H1 (cell line): ENCODE results near the gene NOTCH4. TPM values are rescaled to one million over a fixed set of nuclear protein-coding genes. Genes with fewer than 3 reads are reported as not detected.
A peak's percentile ranks its signal among the peaks of the same experiment; 100 is the strongest.

ENCODE experiments used
- CTCF ChIA-PET: fragments of 300-600 bp; sonication (Branson Sonifier 250); formaldehyde crosslinking; loops from one replicate; lab custom pipeline; 2021; ENCODE audit not compliant: partially characterized antibody; lab: Charles Lee
- POLR2A ChIA-PET: fragments of 300-600 bp; sonication (Branson Sonifier 250); formaldehyde crosslinking; loops from one replicate; lab custom pipeline; 2021; ENCODE audit warnings: inconsistent platforms; ENCODE audit not compliant: partially characterized antibody; lab: Charles Lee
- DNase-seq, 2 experiments: peaks; one replicate each; pipeline versions ENCODE4 v3.0.0 to v3.0.0-alpha.2; 2010 to 2022; ENCODE audit warnings: low spot score in 2 of 2, low read depth in 1 of 2, mixed read lengths in 1 of 2
- FAIRE-seq: peaks from 2 replicates; lab custom pipeline; 2011; peaks lifted over from hg19 to GRCh38; lab: Jason Lieb, UNC
- H2AFZ ChIP-seq: 2 replicates; pipeline ENCODE4 v1.8.1; 2012; ENCODE audit warnings: low read length, inconsistent platforms
- H2AK5ac ChIP-seq: 2 replicates; pipeline ENCODE4 v1.6.1; 2013; ENCODE audit warnings: low read depth, low read length
- H2BK120ac ChIP-seq: replicated peaks from 2 replicates; pipeline ENCODE3; 2013; ENCODE audit warnings: low read depth, low read length, inconsistent platforms
- H2BK12ac ChIP-seq: 2 replicates; pipeline ENCODE4 v1.6.1; 2013; ENCODE audit warnings: low read depth, low read length
- H2BK15ac ChIP-seq: 2 replicates; pipeline ENCODE4 v1.6.1; 2013; ENCODE audit warnings: low read length
- H2BK20ac ChIP-seq: 2 replicates; pipeline ENCODE4 v1.6.1; 2013; ENCODE audit warnings: low read length
- H2BK5ac ChIP-seq: 2 replicates; pipeline ENCODE4 v1.6.1; 2013; ENCODE audit warnings: low read depth, low read length
- H3K14ac ChIP-seq: 2 replicates; pipeline ENCODE4 v1.6.1; 2013; ENCODE audit warnings: inconsistent platforms; ENCODE audit not compliant: insufficient read length
- H3K18ac ChIP-seq: 2 replicates; pipeline ENCODE4 v1.6.1; 2013; ENCODE audit warnings: low read length; ENCODE audit errors: extremely low read depth
- H3K23ac ChIP-seq: 2 replicates; pipeline ENCODE4 v1.6.1; 2013; ENCODE audit warnings: inconsistent platforms; ENCODE audit not compliant: insufficient read length
- H3K23me2 ChIP-seq: 2 replicates; pipeline ENCODE4 v1.6.1; 2013; ENCODE audit warnings: low read depth, low read length
- H3K27ac ChIP-seq: 2 replicates; pipeline ENCODE4 v1.6.1; 2011; ENCODE audit warnings: low read depth, low read length, inconsistent platforms
- H3K27me3 ChIP-seq, 4 experiments: replicated peaks in 1 of 4; 1 replicate in 1 of 4; 2 replicates in 3 of 4; pipeline versions ENCODE4 v1.6.1 to v1.8.1; 2011 to 2013; ENCODE audit warnings: low read length in 3 of 4, mild to moderate bottlenecking in 3 of 4, inconsistent platforms in 2 of 4, mixed read lengths in 2 of 4, moderate library complexity in 1 of 4; ENCODE audit not compliant: control insufficient read depth in 3 of 4, insufficient read depth in 3 of 4; ENCODE audit errors: extremely low read depth in 1 of 4
- H3K36me3 ChIP-seq, 4 experiments: 2 replicates each; pipeline versions ENCODE4 v1.6.1 to v1.8.1; 2011 to 2013; ENCODE audit warnings: mild to moderate bottlenecking in 4 of 4, low read length in 3 of 4, moderate library complexity in 2 of 4, control low read depth in 1 of 4, inconsistent platforms in 1 of 4; ENCODE audit not compliant: insufficient read depth in 4 of 4, control insufficient read depth in 2 of 4
- H3K4ac ChIP-seq: replicated peaks from 2 replicates; pipeline ENCODE3; 2013; ENCODE audit warnings: low read length, low read depth, mixed read lengths, inconsistent platforms; ENCODE audit not compliant: insufficient read length
- H3K4me1 ChIP-seq, 4 experiments: replicated peaks in 1 of 4; 1 replicate in 1 of 4; 2 replicates in 3 of 4; pipeline versions ENCODE4 v1.6.1 to v1.8.1; 2011 to 2013; ENCODE audit warnings: low read length in 3 of 4, inconsistent platforms in 2 of 4, mixed read lengths in 1 of 4; ENCODE audit not compliant: insufficient read depth in 4 of 4, control insufficient read depth in 3 of 4
- H3K4me2 ChIP-seq, 2 experiments: 2 replicates each; pipeline versions ENCODE4 v1.6.1 to v1.8.1; 2011 to 2013; ENCODE audit warnings: low read depth in 2 of 2, low read length in 2 of 2, control low read depth in 1 of 2, inconsistent platforms in 1 of 2, mild to moderate bottlenecking in 1 of 2; ENCODE audit not compliant: insufficient read depth in 1 of 2
- H3K4me3 ChIP-seq, 4 experiments: fragments of 200-600, 300-600 bp in 1 of 4; sonication (generic), shearing (Covaris generic), sonication (Bioruptor Twin) in 1 of 4; 2 replicates each; pipeline versions ENCODE4 v1.5.1 to v1.8.1; 2011 to 2016; ENCODE audit warnings: low read length in 4 of 4, low read depth in 3 of 4, control low read depth in 2 of 4, inconsistent platforms in 2 of 4, mild to moderate bottlenecking in 2 of 4, mixed read lengths in 1 of 4, moderate library complexity in 1 of 4; ENCODE audit not compliant: insufficient read depth in 2 of 4; ENCODE audit errors: extremely low read depth in 1 of 4
- H3K56ac ChIP-seq: replicated peaks from 2 replicates; pipeline ENCODE3; 2013; ENCODE audit warnings: low read depth, mild to moderate bottlenecking, mixed read lengths, low read length, inconsistent platforms; ENCODE audit not compliant: insufficient read length
- H3K79me1 ChIP-seq: 2 replicates; pipeline ENCODE4 v1.6.1; 2013; ENCODE audit warnings: low read depth, low read length, control low read depth
- H3K79me2 ChIP-seq, 2 experiments: 2 replicates each; pipeline versions ENCODE4 v1.6.1 to v1.8.1; 2012 to 2013; ENCODE audit warnings: low read length in 2 of 2, mild to moderate bottlenecking in 2 of 2, inconsistent platforms in 1 of 2; ENCODE audit not compliant: insufficient read depth in 2 of 2, control insufficient read depth in 1 of 2
- H3K9ac ChIP-seq, 4 experiments: replicated peaks in 1 of 4; 1 replicate in 1 of 4; 2 replicates in 3 of 4; pipeline versions ENCODE4 v1.6.1 to v1.8.1; 2011 to 2013; ENCODE audit warnings: low read depth in 3 of 4, low read length in 3 of 4, control low read depth in 2 of 4, mild to moderate bottlenecking in 2 of 4, moderate library complexity in 2 of 4, inconsistent platforms in 1 of 4; ENCODE audit errors: extremely low read depth in 1 of 4
- H3K9me3 ChIP-seq, 2 experiments: 2 replicates each; pipeline versions ENCODE4 v1.6.1 to v1.8.1; 2012 to 2013; ENCODE audit warnings: mild to moderate bottlenecking in 2 of 2, moderate library complexity in 2 of 2, control low read depth in 1 of 2, inconsistent platforms in 1 of 2, low read depth in 1 of 2, low read length in 1 of 2, mixed read lengths in 1 of 2; ENCODE audit not compliant: insufficient read depth in 2 of 2
- H4K20me1 ChIP-seq, 2 experiments: replicated peaks in 1 of 2; 2 replicates each; pipeline versions ENCODE3 to v1.8.1; 2011 to 2013; ENCODE audit warnings: inconsistent platforms in 2 of 2, low read length in 2 of 2, mild to moderate bottlenecking in 1 of 2; ENCODE audit not compliant: insufficient read depth in 2 of 2, control insufficient read depth in 1 of 2
- H4K5ac ChIP-seq: 2 replicates; pipeline ENCODE4 v1.6.1; 2013; ENCODE audit warnings: low read length, low read depth, mixed read lengths, inconsistent platforms; ENCODE audit not compliant: insufficient read length
- H4K8ac ChIP-seq: 2 replicates; pipeline ENCODE4 v1.8.0; 2013; ENCODE audit warnings: mild to moderate bottlenecking, moderate library complexity, low read length, inconsistent platforms; ENCODE audit not compliant: insufficient read depth; ENCODE audit errors: extremely low read depth
- H4K91ac ChIP-seq: replicated peaks from 2 replicates; pipeline ENCODE3; 2013; ENCODE audit warnings: low read length, mixed read lengths, inconsistent platforms; ENCODE audit not compliant: insufficient read length
- ASH2L ChIP-seq: fragments of 200-600, 300-600 bp; sonication (generic); IDR thresholded peaks from one replicate; pipeline ENCODE4 v1.7.1; 2017; ENCODE audit warnings: low read length
- EP300 ChIP-seq, 2 experiments: IDR thresholded peaks; 1 replicate in 1 of 2; 2 replicates in 1 of 2; pipeline ENCODE4 v1.6.1; 2011 to 2012; ENCODE audit warnings: low read depth in 2 of 2, low read length in 2 of 2, mild to moderate bottlenecking in 2 of 2, borderline replicate concordance in 1 of 2, inconsistent platforms in 1 of 2, moderate library complexity in 1 of 2
- WGBS, 2 experiments: shearing (Covaris generic) in 1 of 2; methylation state at CpG; one replicate each; pipeline versions ENCODE4 v1.1.6 to v1.1.7; 2013 to 2015; ENCODE audit warnings: low lambda C conversion rate in 2 of 2, mixed read lengths in 2 of 2, inconsistent platforms in 1 of 2, low coverage in 1 of 2, missing lambda C conversion rate in 1 of 2; ENCODE audit not compliant: insufficient replicate concordance in 2 of 2, insufficient coverage in 1 of 2, insufficient read length in 1 of 2; ENCODE audit errors: extremely low coverage in 1 of 2, missing lambda C conversion rate in 1 of 2; 5-methylcytosine and 5-hydroxymethylcytosine counted together
- long read RNA-seq, 2 experiments: library from RNA in 1 of 2; library from capped mRNA in 1 of 2; stranded (forward); transcript quantifications; one replicate each; pipeline ENCODE4 v2.0.0, GENCODE V29; 2021; ENCODE audit warnings: inconsistent platforms in 1 of 2
- polyA minus RNA-seq, 3 experiments: library from RNA; depleted of rRNA, polyadenylated mRNA; stranded (reverse); fragments of >200 nt; gene quantifications; 1 replicate in 2 of 3; 2 replicates in 1 of 3; pipeline ENCODE4 v1.2.3, GENCODE V29; 2011
- polyA plus RNA-seq, 7 experiments: library from polyadenylated mRNA; depleted of rRNA in 3 of 7; stranded (reverse) in 5 of 7; unstranded in 2 of 7; fragments of >200 nt in 5 of 7; fragments of 200-250 nt in 2 of 7; gene quantifications; 1 replicate in 5 of 7; 2 replicates in 1 of 7; 4 replicates in 1 of 7; pipeline versions ENCODE4 v1.2.1 to v1.2.3, GENCODE V29; 2011 to 2013; ENCODE audit warnings: missing spikeins in 2 of 7, mixed read lengths in 2 of 7
- total RNA-seq: library from RNA; stranded (reverse); fragmentation: NEBNext Ultra II Directional; extraction: Animal tissue kit (Norgen Biotek cat#: 25700); gene quantifications from 2 replicates; pipeline ENCODE4 v1.2.1, GENCODE V29; 2021

The NOTCH4 gene
- total RNA-seq = 2.8 and 3.3 TPM in 2 replicates
- polyA plus RNA-seq (2011; rRNA removed) = 1.9 TPM in 2 replicates
- polyA plus RNA-seq (2011; cell fraction: cytosol; rRNA removed) = 2.6 TPM
- polyA plus RNA-seq (2011; cell fraction: nucleus; rRNA removed) = 2.8 TPM
- 1.9 to 2.4 TPM (median 2.1 TPM) in 4 replicates for polyA plus RNA-seq (2012, experiment 1 of 2)
- polyA plus RNA-seq (2012, experiment 2 of 2) = 2.3 TPM
- 2.2 TPM for polyA plus RNA-seq (2013, experiment 1 of 2)
- 1.7 TPM for polyA plus RNA-seq (2013, experiment 2 of 2)
- 1.1 and 1.7 TPM in 2 replicates for polyA minus RNA-seq (2011; rRNA and poly(A)+ RNA removed)
- polyA minus RNA-seq (2011; cell fraction: cytosol; rRNA and poly(A)+ RNA removed) = 2.1 TPM
- 5.0 TPM for polyA minus RNA-seq (2011; cell fraction: nucleus; rRNA and poly(A)+ RNA removed)
- long read RNA-seq, experiment 1, partial matches to known transcripts = 2 of 6 reads
- long read RNA-seq, experiment 1, other reads (novel, unspliced or antisense) = 4 of 6 reads
- long read RNA-seq, experiment 2 = 0 reads

- no peaks in the 10 kb centered on the region for H3K79me1 ChIP-seq
- H3K23ac ChIP-seq = no peak within 1 kb of the TSS
- no peak within 1 kb of the TSS for H3K27ac ChIP-seq
- no peaks in the 10 kb centered on the region for H3K79me2 ChIP-seq
- DNase-seq (no peak), FAIRE-seq (no peak)
- 82% methylated on average over 20 of the region's 20 CpGs; no CpG with 5 or more reads in 1 of the 2 experiments for WGBS, 2 experiments
- H4K8ac ChIP-seq = peak within 1 kb of the TSS; percentile 59
- peak within 1 kb of the TSS; percentile 46; the same call in 1 of the 2 replicates for H2AFZ ChIP-seq
- CTCF ChIA-PET = interaction anchor here (0.5 to 1.1 kb wide), 3 partner anchors 26 to 222 kb away, joined by 3 read pairs; no protein-coding TSS in a partner anchor
- no peaks in the 10 kb centered on the region for H4K20me1 ChIP-seq
- H3K4me1 ChIP-seq = peaks cover 0 to 9% (median under 1%) of the 10 kb centered on the region in 4 experiments; a peak in 1 of 7 replicates
- no peak within 1 kb of the TSS for H2BK15ac ChIP-seq
- H3K18ac ChIP-seq = peak within 1 kb of the TSS; percentile 38; the same call in 1 of the 2 replicates
- no peak within 1 kb of the TSS for H3K14ac ChIP-seq
- no peak within 1 kb of the TSS for H3K9ac ChIP-seq
- H4K5ac ChIP-seq = no peak within 1 kb of the TSS
- H4K91ac ChIP-seq = no peak within 1 kb of the TSS
- no peak within 1 kb of the TSS for H3K56ac ChIP-seq
- no peaks in the 10 kb centered on the region for H3K27me3 ChIP-seq
- H3K4me2 ChIP-seq = no peak within 1 kb of the TSS
- no peak within 1 kb of the TSS for H2AK5ac ChIP-seq
- H3K36me3 ChIP-seq = no peaks in the 10 kb centered on the region
- H2BK20ac ChIP-seq = no peak within 1 kb of the TSS
- no peaks in the 10 kb centered on the region for H3K9me3 ChIP-seq
- POLR2A ChIA-PET = no interaction called here
- H3K23me2 ChIP-seq = no peaks in the 10 kb centered on the region
- TF ChIP-seq EP300 (IDR thresholded peaks at IDR 0.05; ENCODE audit: borderline replicate concordance in 1 of 2, low read depth in 2 of 2, low read length in 2 of 2) (no peak), ASH2L (no peak)
- no peak within 1 kb of the TSS for H3K4me3 ChIP-seq
- H2BK120ac ChIP-seq = no peak within 1 kb of the TSS
- no peak within 1 kb of the TSS; the same call in 1 of the 2 replicates for H2BK12ac ChIP-seq
- H2BK5ac ChIP-seq = peak within 1 kb of the TSS; percentile 52; the same call in 1 of the 2 replicates
- H3K4ac ChIP-seq = no peak within 1 kb of the TSS
These were observed at the start of gene NOTCH4 for GRCh38 chr6:32223258-32224235. TSS of gene NOTCH4 (minus strand) at chr6:32224067. CDS start at chr6:32223928, 139 bp downstream.
